Retina (tissue), 1 donor: ENCODE results near the gene KRTAP10-11.
"Not testable (repeated sequence)": the region's sequence is repeated elsewhere in the genome, so short reads cannot be mapped to it uniquely, and the experiment has no call there.

Experiments
- DNase-seq: peaks from one replicate; pipeline ENCODE4 v3.0.0-alpha.2; 2016

Gene KRTAP10-11

GRCh38 chr21:44667612-44668011 lies 21.4 kb downstream of the KRTAP10-11 start:
- no peak for DNase-seq

GRCh38 chr21:44670642-44671432 lies 24.6 kb downstream of the KRTAP10-11 start:
- no peak for DNase-seq

GRCh38 chr21:44671911-44672310 lies 25.7 kb downstream of the KRTAP10-11 start:
- DNase-seq, result no peak

GRCh38 chr21:44677881-44678280 lies 31.7 kb downstream of the KRTAP10-11 start:
- DNase-seq, result no peak

GRCh38 chr21:44681152-44681551 lies 34.9 kb downstream of the KRTAP10-11 start:
- no peak for DNase-seq

- DNase-seq, result no peak
Measured at GRCh38 chr21:44681861-44682579, 35.8 kb downstream of the KRTAP10-11 start, which contains the start of gene KRTAP12-1. TSS of gene KRTAP12-1 (minus strand) at chr21:44682163. CDS start at chr21:44682123, 40 bp downstream.

GRCh38 chr21:44682580-44683151 lies 36.5 kb downstream of the KRTAP10-11 start:
- no peak for DNase-seq

GRCh38 chr21:44684077-44684476 lies 37.9 kb downstream of the KRTAP10-11 start:
- DNase-seq, result no peak

GRCh38 chr21:44684483-44684882 lies 38.3 kb downstream of the KRTAP10-11 start:
- no peak for DNase-seq

- not testable (repeated sequence) for DNase-seq
Measured at GRCh38 chr21:44685050-44685449, 38.8 kb downstream of the KRTAP10-11 start.

GRCh38 chr21:44686000-44686781 lies 40.0 kb downstream of the KRTAP10-11 start:
- DNase-seq, result no peak

GRCh38 chr21:44686843-44687561 lies 40.8 kb downstream of the KRTAP10-11 start:
- DNase-seq, result peak; percentile 65

GRCh38 chr21:44687671-44688070 lies 41.5 kb downstream of the KRTAP10-11 start:
- DNase-seq, result no peak

GRCh38 chr21:44689740-44690139 lies 43.5 kb downstream of the KRTAP10-11 start:
- not testable (repeated sequence) for DNase-seq

GRCh38 chr21:44691686-44692085 lies 45.5 kb downstream of the KRTAP10-11 start:
- DNase-seq, result no peak

- no peak for DNase-seq
Measured at GRCh38 chr21:44692798-44693512, 46.7 kb downstream of the KRTAP10-11 start.

GRCh38 chr21:44694776-44695175 lies 48.6 kb downstream of the KRTAP10-11 start:
- DNase-seq, result no peak

- DNase-seq, result no peak
Measured at GRCh38 chr21:44695184-44695583, 49.0 kb downstream of the KRTAP10-11 start.

GRCh38 chr21:44695641-44696040 lies 49.4 kb downstream of the KRTAP10-11 start:
- no peak for DNase-seq

GRCh38 chr21:44696572-44696971 lies 50.4 kb downstream of the KRTAP10-11 start:
- no peak for DNase-seq
